D721Med (cell line): ENCODE results near the gene MEFV.

Experiments used
- DNase-seq: peaks from one replicate; pipeline ENCODE4 v3.0.0; 2011; ENCODE audit warnings: low spot score; ENCODE audit not compliant: insufficient read length
- FAIRE-seq: peaks from 2 replicates; lab custom pipeline; 2011; peaks lifted over from hg19 to GRCh38; lab: Jason Lieb, UNC
- CTCF ChIP-seq: IDR thresholded peaks from 2 replicates; pipeline ENCODE4 v1.5.1; 2012; ENCODE audit warnings: mild to moderate bottlenecking, control low read depth; ENCODE audit not compliant: insufficient read depth; ENCODE audit errors: missing control alignments

The MEFV gene

DNA sequence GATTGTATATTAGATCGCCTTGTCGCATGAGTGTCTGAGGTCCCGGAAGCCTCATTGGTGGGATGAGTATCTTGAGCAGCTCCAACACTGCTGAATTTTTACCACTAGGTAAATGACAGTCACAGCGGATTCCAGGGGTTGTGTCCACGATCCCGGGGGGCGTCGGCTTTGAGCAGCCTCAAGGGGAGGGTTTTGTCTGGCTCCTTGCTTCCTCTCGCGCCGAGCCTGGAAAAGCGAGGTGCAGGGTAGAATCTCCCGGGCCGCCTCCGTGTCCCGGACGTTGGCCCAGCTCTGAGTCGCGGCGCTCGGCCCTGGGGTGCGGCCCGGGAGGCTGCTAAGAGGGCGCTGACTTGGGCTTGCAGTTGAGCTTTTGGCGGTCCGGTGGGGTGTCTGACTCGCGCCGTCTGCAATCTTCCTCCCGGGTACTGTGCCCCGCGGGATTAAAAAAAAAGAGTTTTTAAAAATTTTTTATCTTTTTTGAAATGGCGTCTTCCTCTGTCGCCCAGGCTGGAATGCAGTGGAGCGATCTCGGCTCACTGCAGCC is 63.9 kb downstream of the MEFV start:
- no peak for TF ChIP-seq CTCF
- FAIRE-seq (no peak), DNase-seq (no peak)
